MV-4-11 (cell line): ENCODE data around the gene SAMD7.

Source experiments
- DNase-seq: peaks from one replicate; lab custom pipeline; 2025; lab: John Stamatoyannopoulos, UW

The SAMD7 gene

DNA sequence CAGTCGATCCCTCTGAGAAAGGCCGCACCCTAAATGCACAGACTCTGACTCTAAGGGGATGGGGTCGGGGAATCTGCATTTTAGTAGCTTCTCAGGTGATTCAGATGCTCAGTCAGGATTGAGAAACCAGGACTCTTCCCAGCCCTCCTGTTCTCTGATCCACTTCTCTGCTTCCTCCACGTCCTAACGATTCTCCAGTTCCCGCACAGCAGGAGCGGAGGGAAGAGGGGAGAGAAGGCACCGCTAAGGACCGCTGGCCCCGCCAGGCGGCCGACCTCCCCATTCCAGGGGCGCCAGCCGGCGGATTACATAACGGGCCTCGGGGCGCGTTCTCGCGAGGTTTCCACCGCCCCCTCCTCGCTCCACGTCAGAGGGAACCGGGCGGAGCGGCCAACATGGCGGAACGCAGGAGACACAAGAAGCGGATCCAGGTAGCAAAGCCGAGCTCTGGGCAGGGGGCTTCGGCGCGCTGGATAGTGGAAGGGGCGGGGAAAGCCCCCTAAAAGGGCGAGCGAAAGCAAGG lies 55.1 kb downstream of the SAMD7 start, which contains the start of gene SEC62:
TSS of gene SEC62 (plus strand) at position 380 of the 523 bp plus-strand sequence. CDS start at position 396, 16 bp downstream.
- peak; percentile 85 for DNase-seq

DNA sequence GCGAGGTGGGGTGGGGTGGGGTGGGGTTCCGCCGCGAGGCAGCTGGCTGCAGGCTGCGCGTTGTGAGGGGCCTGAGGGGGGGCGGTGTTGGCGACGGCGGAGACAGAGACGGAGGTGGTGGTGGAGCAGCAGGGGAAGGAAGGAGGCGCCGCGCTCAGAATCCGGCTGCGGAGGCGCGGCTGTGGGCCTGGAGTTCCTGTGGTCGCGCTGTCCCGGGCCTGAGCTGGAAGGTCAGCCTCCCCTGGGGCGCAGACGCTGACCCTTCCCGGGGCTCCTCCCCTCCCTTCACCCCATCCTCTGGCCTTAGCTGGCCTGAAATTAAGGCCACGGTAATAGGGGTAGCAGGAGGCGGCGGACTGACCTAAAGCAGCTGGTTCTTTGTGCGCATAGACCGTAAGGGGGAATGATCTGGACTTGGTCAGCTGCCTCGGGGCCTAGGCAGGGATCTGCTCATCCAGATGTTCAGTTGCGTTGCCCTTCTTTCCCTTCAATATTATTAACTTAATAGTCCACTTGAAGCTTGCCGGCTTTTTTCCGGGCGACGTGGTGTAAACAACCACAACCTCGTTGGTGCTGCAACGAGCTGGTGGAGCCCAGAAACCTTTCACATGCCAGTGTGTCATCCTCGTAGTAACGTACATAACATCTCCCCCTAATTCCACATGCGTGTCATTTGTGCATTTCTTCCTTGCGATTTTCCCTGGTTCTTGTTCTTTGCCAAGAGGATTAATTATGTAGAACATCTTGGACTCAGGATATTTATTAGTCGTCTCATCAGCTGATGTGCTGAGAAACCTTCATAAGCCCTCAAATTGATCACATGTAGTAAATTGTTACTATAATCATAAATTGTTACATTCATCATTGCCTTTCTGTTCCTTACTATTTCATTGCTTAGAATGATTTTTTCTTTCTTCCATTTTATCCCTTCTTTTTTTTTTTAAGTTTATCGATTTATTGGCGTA lies 55.9 kb downstream of the SAMD7 start:
- peak; percentile 37 for DNase-seq

DNA sequence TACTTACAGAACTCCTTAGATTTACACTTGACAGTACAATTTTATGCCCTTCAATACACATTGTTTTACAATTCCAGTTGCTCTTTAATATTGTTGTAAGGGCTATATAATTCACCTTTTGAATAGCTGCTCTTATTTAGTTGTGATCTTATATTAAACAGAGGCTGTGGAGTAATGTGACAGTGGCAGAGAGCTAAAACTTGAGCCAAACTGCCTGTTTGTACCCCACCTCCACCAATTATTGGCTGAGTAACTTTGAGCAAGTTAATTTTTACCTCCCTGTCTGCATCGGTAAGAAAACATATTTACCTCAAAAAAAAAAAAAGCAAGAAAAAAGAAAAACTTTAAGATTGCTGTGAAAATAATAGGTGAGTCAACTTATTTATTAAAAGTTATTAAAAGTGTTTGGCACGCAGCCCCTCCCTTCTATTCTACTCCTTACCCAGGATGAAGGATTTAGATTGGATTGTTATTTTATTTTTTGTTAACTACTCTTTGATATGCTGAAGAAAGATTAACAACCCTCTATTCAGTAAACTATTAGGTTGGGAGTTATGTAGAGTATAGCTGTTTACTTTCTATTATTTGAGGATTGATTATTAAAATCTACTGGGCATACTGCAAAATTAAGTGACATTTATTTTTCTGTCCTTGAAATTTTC lies 57.0 kb downstream of the SAMD7 start:
- no peak for DNase-seq

DNA sequence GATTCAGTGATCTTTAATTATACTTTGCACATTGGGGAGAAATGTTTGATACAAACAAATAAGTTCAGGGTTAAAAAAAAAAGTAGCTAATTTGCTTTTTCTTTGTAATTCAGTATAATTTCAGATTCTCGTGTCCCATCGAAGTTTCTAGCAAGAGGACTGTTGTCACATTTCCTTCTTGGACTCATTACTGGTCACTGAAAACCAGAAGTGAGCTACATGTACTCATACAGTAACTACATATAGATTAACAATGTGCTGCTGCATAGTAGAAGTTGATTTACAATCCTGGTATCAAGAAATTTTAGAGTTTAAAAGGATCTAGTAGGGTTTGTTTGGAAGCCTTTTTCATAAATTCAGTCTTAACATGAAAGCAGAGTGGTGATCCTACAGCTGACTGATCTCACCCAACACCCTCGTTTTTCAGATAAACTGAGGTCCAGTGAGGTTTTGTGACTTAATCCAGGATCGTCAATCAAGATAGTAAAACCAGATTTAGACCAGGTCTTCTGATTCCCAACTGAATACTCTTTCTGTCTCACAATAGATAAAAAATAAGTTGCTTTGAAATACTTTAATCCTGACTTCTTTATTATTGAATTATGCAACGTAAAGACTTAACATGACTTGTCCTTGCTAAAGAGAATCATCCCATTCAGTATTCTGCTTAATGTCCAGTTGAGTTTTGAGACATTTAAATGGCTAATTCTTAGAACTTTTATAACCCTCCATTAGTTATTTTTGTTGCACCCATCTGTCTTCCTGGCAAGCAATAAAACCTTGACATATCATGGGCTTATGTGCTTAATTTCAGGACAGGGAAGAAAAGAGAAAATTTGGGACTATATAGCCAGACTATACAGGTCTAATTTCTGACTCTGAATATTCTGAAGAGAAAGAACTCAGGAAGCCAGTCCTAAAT lies 58.1 kb downstream of the SAMD7 start:
- peak; percentile 59 for DNase-seq

DNA sequence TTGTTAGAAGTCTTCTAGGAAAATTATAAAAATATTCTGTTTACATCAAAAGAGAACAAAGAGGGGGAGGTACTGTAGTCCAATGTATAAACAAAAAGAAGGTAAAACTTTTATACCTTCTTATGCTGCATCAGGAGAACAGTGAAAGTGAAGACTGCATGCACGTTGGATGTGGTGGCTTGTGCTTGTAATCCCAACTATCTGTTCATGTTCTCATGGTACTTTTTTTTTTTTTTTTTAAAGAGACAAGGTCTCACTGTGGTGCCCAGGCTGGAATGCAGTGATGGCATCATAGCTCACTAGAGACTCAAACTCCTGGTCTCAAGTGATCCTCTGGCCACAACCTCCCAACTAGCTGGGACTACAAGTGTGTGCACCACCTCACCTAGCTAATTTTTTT lies 59.5 kb downstream of the SAMD7 start:
- no peak for DNase-seq

DNA sequence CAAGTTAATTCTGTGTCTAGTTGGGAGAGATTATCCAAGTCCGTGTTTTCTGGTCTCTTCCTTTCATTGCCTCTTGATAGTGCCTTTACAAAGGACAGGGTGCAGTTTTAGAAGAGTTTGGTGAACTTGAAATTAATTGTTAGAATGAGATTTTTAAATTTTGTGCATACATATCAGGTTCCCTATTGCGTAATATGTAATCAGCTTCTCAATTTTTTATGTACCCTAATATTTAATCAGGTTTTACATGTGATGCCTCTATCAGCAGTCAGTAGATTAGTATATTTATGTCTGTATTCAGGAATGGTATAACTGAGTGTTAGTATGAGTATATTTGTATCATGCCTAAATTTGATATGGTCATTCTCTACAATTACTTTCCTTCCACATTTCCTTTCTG lies 60.1 kb downstream of the SAMD7 start:
- no peak for DNase-seq

DNA sequence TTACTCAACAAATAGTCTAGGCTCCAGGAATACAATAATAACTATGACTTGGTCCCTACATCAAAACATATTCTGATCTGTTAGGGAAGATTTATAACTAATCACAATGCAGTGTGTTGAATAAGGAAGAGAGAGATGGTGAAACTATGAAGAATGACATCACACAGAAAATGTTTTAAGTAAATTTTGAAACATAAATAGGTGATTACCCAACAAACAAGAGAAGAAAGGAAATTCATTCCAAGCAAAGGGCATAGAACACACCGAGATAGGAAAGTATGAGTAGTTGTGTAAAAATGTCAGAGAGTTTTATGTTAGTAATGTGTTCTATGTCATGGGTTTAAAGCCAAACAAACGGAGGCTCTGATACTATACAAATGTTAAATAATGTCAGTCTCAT lies 68.7 kb downstream of the SAMD7 start:
- peak; percentile 43 for DNase-seq

DNA sequence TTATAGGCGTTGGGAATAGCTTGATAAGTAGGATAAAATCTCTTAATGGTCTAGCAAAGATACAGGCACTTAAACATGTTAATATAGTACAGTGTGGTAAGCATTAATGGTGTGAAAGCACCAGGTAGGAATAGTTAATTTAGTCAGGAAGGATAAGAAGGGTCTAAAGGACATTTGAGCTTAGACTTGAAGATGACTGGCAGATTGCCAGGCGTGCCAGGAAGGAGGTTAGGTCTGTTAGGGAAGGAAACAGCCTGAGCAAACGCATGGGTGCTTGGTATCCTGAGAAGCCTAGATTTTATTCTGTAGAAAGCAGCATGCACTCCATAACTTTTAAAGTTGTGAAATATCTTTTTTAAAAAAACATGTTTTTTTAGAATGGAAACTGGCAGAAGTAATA lies 72.9 kb downstream of the SAMD7 start:
- no peak for DNase-seq
